Esophagus muscularis mucosa (tissue), 4 donors: ENCODE data around the gene TBCD. TPM values are rescaled to one million over a fixed set of nuclear protein-coding genes. Genes with fewer than 3 reads are reported as not detected.

ENCODE experiments used
- DNase-seq: peaks from one replicate; pipeline ENCODE4 v3.0.0-alpha.2; 2017; ENCODE audit errors: extremely low spot score
- H3K27ac ChIP-seq, 4 donors: fragments of 200-600 bp; sonication (generic); replicated peaks in 1 of 4; 1 replicate in 3 of 4; 2 replicates in 1 of 4; pipeline ENCODE4 v1.5.1; 2016 to 2019; ENCODE audit warnings: mild to moderate bottlenecking in 1 of 4
- H3K27me3 ChIP-seq, 4 donors: fragments of 200-600 bp; sonication (generic); one replicate each; pipeline versions ENCODE4 v1.5.1 to v1.6.0; 2016 to 2019
- H3K36me3 ChIP-seq, 4 donors: fragments of 200-600 bp; sonication (generic); one replicate each; pipeline ENCODE4 v1.5.1; 2016 to 2019
- H3K4me1 ChIP-seq, 4 donors: fragments of 200-600 bp; sonication (generic); one replicate each; pipeline ENCODE4 v1.5.1; 2016 to 2019
- H3K4me3 ChIP-seq, 4 donors: fragments of 200-600 bp; sonication (generic); 1 replicate in 2 of 4; 2 replicates in 2 of 4; pipeline ENCODE4 v1.5.1; 2016 to 2019; ENCODE audit warnings: mild to moderate bottlenecking in 4 of 4, moderate library complexity in 1 of 4
- H3K9me3 ChIP-seq, 4 donors: fragments of 200-600 bp; sonication (generic); 1 replicate in 3 of 4; 2 replicates in 1 of 4; pipeline ENCODE4 v1.5.1; 2016 to 2019
- EP300 ChIP-seq: sonication (generic); formaldehyde crosslinking; IDR thresholded peaks from one replicate; pipeline ENCODE4 v1.6.1; 2017; ENCODE audit warnings: antibody characterized with exemption
- POLR2A ChIP-seq: fragments of 450-650 bp; IDR thresholded peaks from one replicate; pipeline ENCODE4 v1.6.1; 2017; ENCODE audit warnings: antibody characterized with exemption, moderate library complexity, mild to moderate bottlenecking, low read depth
- POLR2AphosphoS5 ChIP-seq, 2 donors: sonication (generic); formaldehyde crosslinking; IDR thresholded peaks; one replicate each; pipeline ENCODE4 v1.6.1; 2017; ENCODE audit warnings: antibody characterized with exemption in 2 of 2
- WGBS: methylation state at CpG from one replicate; pipeline ENCODE4 v1.1.5; 2018; 5-methylcytosine and 5-hydroxymethylcytosine counted together
- intact Hi-C: fragments of 100-400 bp; cut with DNase I; formaldehyde crosslinking; loops from one replicate; pipeline ENCODE4 v1.15.1; 2023
- total RNA-seq, 4 donors: library from RNA; depleted of rRNA; stranded (reverse); fragments of >200 nt; gene quantifications; one replicate each; pipeline versions ENCODE4 v1.1.0 to v1.2.1, GENCODE V29; 2016
- TF ChIP-seq, protein P1 (sequence below), 3 experiments: fragments of 200-600 bp in 2 of 3; fragments of 450-650 bp in 1 of 3; sonication (generic) in 2 of 3; IDR thresholded peaks; one replicate each; pipeline ENCODE4 v1.5.1; 2017 to 2019; ENCODE audit warnings: antibody characterized with exemption in 3 of 3, mild to moderate bottlenecking in 2 of 3, moderate library complexity in 1 of 3

TBCD gene
- total RNA-seq, 4 donors from 2014 or later: 38.1 to 56.7 (median 53.6) TPM

DNA sequence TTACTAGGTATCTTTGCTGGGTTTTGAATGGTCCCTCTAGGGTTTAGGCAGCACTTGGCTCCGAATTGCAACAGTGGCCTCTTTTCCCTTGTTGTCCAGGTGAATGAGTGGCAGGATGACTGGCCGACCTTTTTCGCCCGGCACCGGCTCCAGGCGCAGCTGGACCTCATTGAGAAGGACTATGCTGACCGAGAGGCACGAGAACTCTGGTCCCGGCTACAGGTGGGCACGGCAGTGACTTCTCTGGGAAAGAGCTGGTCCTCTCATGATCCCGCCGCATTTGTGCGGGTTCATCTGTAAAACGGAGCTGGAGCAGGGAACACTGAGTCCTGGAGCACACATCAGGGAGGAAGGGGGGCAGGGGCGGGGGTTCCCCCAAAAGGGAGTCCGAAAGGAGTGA, 3.1 kb upstream of the TBCD start:
- no peak for DNase-seq
- Histone ChIP-seq H3K9me3 (peaks cover 0 to 3% (median 0%) of the 10 kb centered on the region in 4 donors), H3K4me3 (no peak overlapping the region), H3K27ac (no peak overlapping the region), H3K36me3 (peaks cover 0 to 11% (median 4%) of the 10 kb centered on the region in 4 donors), H3K4me1 (peaks cover 12 to 19% (median 16%) of the 10 kb centered on the region in 4 donors), H3K27me3 (peaks cover 0 to 4% (median 0%) of the 10 kb centered on the region in 4 donors)
- TF ChIP-seq POLR2AphosphoS5 (IDR thresholded peaks at IDR 0.05): no peak
- TF ChIP-seq EP300: no peak
- no peak for TF ChIP-seq POLR2A
- TF ChIP-seq, protein P1, sequence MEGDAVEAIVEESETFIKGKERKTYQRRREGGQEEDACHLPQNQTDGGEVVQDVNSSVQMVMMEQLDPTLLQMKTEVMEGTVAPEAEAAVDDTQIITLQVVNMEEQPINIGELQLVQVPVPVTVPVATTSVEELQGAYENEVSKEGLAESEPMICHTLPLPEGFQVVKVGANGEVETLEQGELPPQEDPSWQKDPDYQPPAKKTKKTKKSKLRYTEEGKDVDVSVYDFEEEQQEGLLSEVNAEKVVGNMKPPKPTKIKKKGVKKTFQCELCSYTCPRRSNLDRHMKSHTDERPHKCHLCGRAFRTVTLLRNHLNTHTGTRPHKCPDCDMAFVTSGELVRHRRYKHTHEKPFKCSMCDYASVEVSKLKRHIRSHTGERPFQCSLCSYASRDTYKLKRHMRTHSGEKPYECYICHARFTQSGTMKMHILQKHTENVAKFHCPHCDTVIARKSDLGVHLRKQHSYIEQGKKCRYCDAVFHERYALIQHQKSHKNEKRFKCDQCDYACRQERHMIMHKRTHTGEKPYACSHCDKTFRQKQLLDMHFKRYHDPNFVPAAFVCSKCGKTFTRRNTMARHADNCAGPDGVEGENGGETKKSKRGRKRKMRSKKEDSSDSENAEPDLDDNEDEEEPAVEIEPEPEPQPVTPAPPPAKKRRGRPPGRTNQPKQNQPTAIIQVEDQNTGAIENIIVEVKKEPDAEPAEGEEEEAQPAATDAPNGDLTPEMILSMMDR (IDR thresholded peaks at IDR 0.05): no peak
- intact Hi-C loops: no loop called here
- 98% methylated on average over 14 of the region's 16 CpGs for WGBS

DNA sequence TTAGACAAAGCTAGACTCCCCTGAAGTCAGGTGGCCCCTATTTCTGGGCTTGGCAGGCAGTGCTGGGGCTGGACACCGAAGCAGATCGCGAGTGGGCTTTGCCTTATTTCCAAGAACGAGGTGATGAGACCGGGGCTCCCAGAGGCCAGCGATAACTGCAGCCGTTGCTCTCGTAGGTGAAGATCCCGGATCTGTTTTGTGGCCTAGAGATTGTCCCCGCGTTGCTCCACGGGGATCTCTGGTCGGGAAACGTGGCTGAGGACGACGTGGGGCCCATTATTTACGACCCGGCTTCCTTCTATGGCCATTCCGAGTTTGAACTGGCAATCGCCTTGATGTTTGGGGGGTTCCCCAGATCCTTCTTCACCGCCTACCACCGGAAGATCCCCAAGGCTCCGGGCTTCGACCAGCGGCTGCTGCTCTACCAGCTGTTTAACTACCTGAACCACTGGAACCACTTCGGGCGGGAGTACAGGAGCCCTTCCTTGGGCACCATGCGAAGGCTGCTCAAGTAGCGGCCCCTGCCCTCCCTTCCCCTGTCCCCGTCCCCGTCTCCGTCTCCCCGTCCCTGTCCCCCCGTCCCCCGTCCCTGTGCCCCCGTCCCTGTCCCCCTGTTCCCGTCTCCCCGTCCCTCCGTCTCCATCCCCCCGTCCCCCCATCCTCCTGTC, 1.5 kb upstream of the TBCD start:
- peaks cover 0 to 4% (median 0%) of the 10 kb centered on the region in 4 donors for H3K27me3 ChIP-seq
- TF ChIP-seq POLR2AphosphoS5 (IDR thresholded peaks at IDR 0.05): no peak
- TF ChIP-seq, protein P1 (IDR thresholded peaks at IDR 0.05): no peak
- no peak for TF ChIP-seq EP300
- no peak for TF ChIP-seq POLR2A
- H3K4me3 ChIP-seq: no peak overlapping the region
- H3K27ac ChIP-seq: peak overlapping the region in 3 of 4 donors; percentile 10 to 49 (median 40)
- peaks cover 0 to 6% (median 0%) of the 10 kb centered on the region in 4 donors for H3K36me3 ChIP-seq
- DNase-seq: no peak
- H3K9me3 ChIP-seq: peaks cover 0 to 3% (median 0%) of the 10 kb centered on the region in 4 donors
- WGBS: 76% methylated on average over 38 of the region's 40 CpGs
- intact Hi-C loops: loop anchor here (5.0 kb wide), 1 partner anchor 98 kb away; no protein-coding TSS in a partner anchor
- H3K4me1 ChIP-seq: peaks cover 12 to 29% (median 21%) of the 10 kb centered on the region in 4 donors

DNA sequence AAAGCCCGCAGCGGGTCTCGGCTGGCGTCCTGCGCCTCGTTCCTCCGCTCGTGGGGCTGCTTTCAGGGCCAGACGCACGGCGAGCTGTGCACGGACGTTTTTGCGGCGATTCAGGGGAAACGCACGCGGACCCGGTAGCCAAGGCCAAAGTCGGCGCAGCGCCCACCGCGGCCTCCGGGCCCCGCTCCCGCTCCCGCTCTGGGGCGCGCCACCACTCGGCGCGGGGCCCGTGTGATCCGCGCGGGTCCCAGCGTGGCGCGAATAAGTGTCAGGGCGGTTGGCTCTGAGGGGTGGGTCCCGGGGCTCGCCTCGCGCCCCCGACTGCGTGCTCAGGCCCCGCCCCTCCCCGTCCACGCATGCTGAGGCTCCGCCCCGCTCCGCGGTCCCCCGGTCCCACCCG, 694 bp upstream of the TBCD start:
- peak overlapping the region; percentile 93 to 96 (median 94) for H3K4me3 ChIP-seq
- H3K9me3 ChIP-seq: peaks cover 0 to 3% (median 0%) of the 10 kb centered on the region in 4 donors
- peak overlapping the region; percentile 90 to 93 (median 92) for H3K27ac ChIP-seq
- intact Hi-C loops: loop anchor here (5.0 kb wide), 1 partner anchor 99 kb away; no protein-coding TSS in a partner anchor
- peaks cover 0 to 6% (median 2%) of the 10 kb centered on the region in 4 donors for H3K36me3 ChIP-seq
- WGBS: no CpG with 5 or more reads among the region's 56 CpGs
- TF ChIP-seq POLR2AphosphoS5 (IDR thresholded peaks at IDR 0.05) (peak in 1 of 2 donors; percentile 7), POLR2A (no peak), EP300 (no peak)
- TF ChIP-seq, protein P1 (IDR thresholded peaks at IDR 0.05): peak in 2 of 3 experiments; percentile 6 to 11
- H3K27me3 ChIP-seq: peaks cover 0 to 4% (median 0%) of the 10 kb centered on the region in 4 donors
- peaks cover 12 to 29% (median 21%) of the 10 kb centered on the region in 4 donors for H3K4me1 ChIP-seq
- no peak for DNase-seq

DNA sequence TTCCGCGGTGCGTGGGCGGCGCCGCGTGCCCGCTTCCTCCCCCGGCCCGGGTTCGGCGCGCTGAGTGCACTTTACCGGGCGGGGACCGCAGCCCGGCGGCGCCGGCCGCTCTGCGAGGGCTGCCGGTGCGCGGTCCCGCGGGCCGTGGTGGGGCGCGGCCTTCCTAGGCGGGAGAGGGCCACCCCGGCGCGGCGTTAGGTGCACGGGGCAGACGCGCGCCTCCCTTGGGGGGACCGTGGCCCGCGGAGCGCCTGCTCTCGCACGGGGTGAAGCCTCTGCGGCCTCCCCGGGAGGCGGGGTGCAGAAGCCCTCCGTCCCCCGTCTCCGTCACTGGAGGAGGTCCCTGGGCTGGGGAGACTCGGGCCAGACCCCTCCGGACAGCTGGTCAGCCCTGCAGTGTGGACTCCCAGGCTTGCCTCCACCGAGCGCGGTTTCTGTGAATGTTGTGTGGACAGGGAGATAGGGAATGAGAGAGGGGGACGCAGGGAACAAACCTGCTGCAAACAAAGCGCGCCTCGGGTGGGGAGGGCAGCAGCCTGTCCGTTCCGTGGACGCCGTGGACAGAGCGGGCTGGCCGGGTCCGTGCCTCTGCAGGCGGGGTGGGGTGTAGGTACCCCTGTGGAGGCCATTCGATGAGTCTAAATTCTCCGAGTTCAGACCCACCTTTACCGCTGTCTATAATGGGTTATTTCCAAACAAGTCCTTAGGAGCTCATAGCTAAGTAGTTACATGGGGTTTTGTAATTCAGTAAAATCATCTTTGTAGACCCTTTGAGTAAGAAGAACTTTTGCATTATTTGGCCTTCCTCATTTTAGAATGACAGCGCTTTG, 721 bp downstream of the TBCD start:
- Histone ChIP-seq H3K4me1 (peaks cover 12 to 29% (median 21%) of the 10 kb centered on the region in 4 donors), H3K27ac (peak overlapping the region; percentile 90 to 93 (median 92)), H3K4me3 (peak overlapping the region; percentile 93 to 96 (median 94)), H3K9me3 (no peaks in the 10 kb centered on the region), H3K27me3 (peaks cover 0 to 4% (median 0%) of the 10 kb centered on the region in 4 donors), H3K36me3 (peaks cover 4 to 16% (median 8%) of the 10 kb centered on the region in 4 donors)
- no peak for DNase-seq
- TF ChIP-seq, protein P1 (IDR thresholded peaks at IDR 0.05): no peak
- WGBS: 4% methylated on average over 23 of the region's 72 CpGs
- intact Hi-C loops: loop anchor here (5.0 kb wide), 1 partner anchor 100 kb away; no protein-coding TSS in a partner anchor
